IMR-90 (cell line): ENCODE data around the gene SPINK4. TPM values are rescaled to one million over a fixed set of nuclear protein-coding genes. Genes with fewer than 3 reads are reported as not detected.
A peak's percentile ranks its signal among the peaks of the same experiment; 100 is the strongest.

ENCODE experiments used
- ATAC-seq: fragments of 200-7000 bp; cut with Tn5 transposase; 2 replicates; pipeline ENCODE4 v1.9.1; 2020; ENCODE audit warnings: low read depth, mild to moderate bottlenecking, moderate library complexity
- BruUV-seq: library from RNA; stranded (reverse); fragments of 400-500 nt; replicated peaks from 2 replicates; lab custom pipeline; 2021; lab: Mats Ljungman, UMichigan
- CTCF ChIA-PET: fragments of 300-600 bp; formaldehyde crosslinking; extraction: SDS; loops from one replicate; lab custom pipeline; 2021; ENCODE audit warnings: antibody characterized with exemption; lab: Yijun Ruan, JAX
- POLR2A ChIA-PET: fragments of 300-600 bp; sonication (Branson Sonifier 250); formaldehyde crosslinking; loops from one replicate; lab custom pipeline; 2022; ENCODE audit warnings: antibody characterized with exemption; ENCODE audit not compliant: unreplicated experiment; lab: Charles Lee
- DNase-seq: peaks from one replicate; pipeline ENCODE4 v3.0.0; 2013
- H2AFZ ChIP-seq: replicated peaks from 2 replicates; pipeline ENCODE3; 2013; ENCODE audit warnings: low read length, mild to moderate bottlenecking; ENCODE audit not compliant: poor library complexity
- H2AK5ac ChIP-seq: 2 replicates; pipeline ENCODE4 v1.6.1; 2013; ENCODE audit warnings: low read depth, low read length, inconsistent platforms
- H2AK9ac ChIP-seq: replicated peaks from 2 replicates; pipeline ENCODE3; 2013; ENCODE audit warnings: mild to moderate bottlenecking, low read depth, low read length, moderate library complexity; ENCODE audit not compliant: poor library complexity
- H2BK120ac ChIP-seq: 2 replicates; pipeline ENCODE4 v1.6.1; 2013; ENCODE audit warnings: low read depth, low read length, inconsistent platforms
- H2BK15ac ChIP-seq: 3 replicates; pipeline ENCODE4 v1.6.1; 2013; ENCODE audit warnings: low read depth, low read length, inconsistent platforms
- H2BK20ac ChIP-seq: 2 replicates; pipeline ENCODE4 v1.6.1; 2013; ENCODE audit warnings: low read depth, mild to moderate bottlenecking, inconsistent platforms, low read length, moderate library complexity
- H2BK5ac ChIP-seq: 2 replicates; pipeline ENCODE4 v1.6.1; 2013; ENCODE audit warnings: mild to moderate bottlenecking, low read depth, low read length, inconsistent platforms; ENCODE audit not compliant: poor library complexity, severe bottlenecking
- H3K14ac ChIP-seq: replicated peaks from 2 replicates; pipeline ENCODE4 v1.6.1; 2013; ENCODE audit warnings: low read depth, low read length, inconsistent platforms
- H3K18ac ChIP-seq: 2 replicates; pipeline ENCODE4 v1.6.1; 2013; ENCODE audit warnings: low read depth, low read length, control low read depth
- H3K23ac ChIP-seq: 2 replicates; pipeline ENCODE4 v1.6.1; 2013; ENCODE audit warnings: low read depth, low read length, inconsistent platforms
- H3K27ac ChIP-seq: 2 replicates; pipeline ENCODE4 v1.5.1; 2013; ENCODE audit warnings: mild to moderate bottlenecking, control low read depth, low read length; ENCODE audit not compliant: insufficient read depth
- H3K27me3 ChIP-seq: 2 replicates; pipeline ENCODE4 v1.6.1; 2013; ENCODE audit warnings: low read length; ENCODE audit not compliant: control insufficient read depth, insufficient read depth
- H3K36me3 ChIP-seq: 2 replicates; pipeline ENCODE4 v1.6.1; 2013; ENCODE audit warnings: low read length, mixed read lengths; ENCODE audit not compliant: control insufficient read depth, insufficient read depth
- H3K4ac ChIP-seq: 2 replicates; pipeline ENCODE4 v1.6.1; 2013; ENCODE audit warnings: low read depth, low read length, inconsistent platforms
- H3K4me1 ChIP-seq: 2 replicates; pipeline ENCODE4 v1.6.1; 2013; ENCODE audit warnings: low read length, mixed read lengths; ENCODE audit not compliant: control insufficient read depth, insufficient read depth
- H3K4me2 ChIP-seq: 2 replicates; pipeline ENCODE4 v1.6.1; 2013; ENCODE audit warnings: low read depth, mild to moderate bottlenecking, control low read depth, low read length, moderate library complexity
- H3K4me3 ChIP-seq: 2 replicates; pipeline ENCODE4 v1.5.1; 2013; ENCODE audit warnings: low read depth, mild to moderate bottlenecking, control low read depth, low read length, moderate library complexity; ENCODE audit not compliant: insufficient read depth
- H3K56ac ChIP-seq: 2 replicates; pipeline ENCODE4 v1.6.1; 2013; ENCODE audit warnings: low read length, inconsistent platforms; ENCODE audit not compliant: insufficient read depth; ENCODE audit errors: extremely low read depth
- H3K79me1 ChIP-seq, 2 experiments: 2 replicates each; pipeline ENCODE4 v1.6.1; 2013; ENCODE audit warnings: low read length in 2 of 2, inconsistent platforms in 1 of 2, low read depth in 1 of 2
- H3K9ac ChIP-seq: 2 replicates; pipeline ENCODE4 v1.6.1; 2013; ENCODE audit warnings: low read depth, low read length, control low read depth
- H3K9me1 ChIP-seq: 2 replicates; pipeline ENCODE4 v1.6.1; 2013; ENCODE audit warnings: low read length, inconsistent platforms; ENCODE audit not compliant: insufficient read depth
- H3K9me3 ChIP-seq: 2 replicates; pipeline ENCODE4 v1.6.1; 2013; ENCODE audit warnings: low read length; ENCODE audit not compliant: control insufficient read depth, insufficient read depth
- H4K20me1 ChIP-seq: 2 replicates; pipeline ENCODE4 v1.6.1; 2013; ENCODE audit warnings: low read length, inconsistent platforms; ENCODE audit not compliant: insufficient read depth
- H4K5ac ChIP-seq: 2 replicates; pipeline ENCODE4 v1.6.1; 2013; ENCODE audit warnings: mild to moderate bottlenecking, low read depth, low read length, control low read depth
- H4K8ac ChIP-seq, 2 experiments: 2 replicates each; pipeline ENCODE4 v1.6.1; 2013; ENCODE audit warnings: low read depth in 2 of 2, low read length in 2 of 2, control low read depth in 1 of 2, inconsistent platforms in 1 of 2
- H4K91ac ChIP-seq: 2 replicates; pipeline ENCODE4 v1.6.1; 2013; ENCODE audit warnings: low read depth, low read length, inconsistent platforms; ENCODE audit not compliant: insufficient read depth
- BHLHE40 ChIP-seq: fragments of 150-350 bp; IDR thresholded peaks from 2 replicates; pipeline ENCODE4 v1.6.1; 2016; ENCODE audit warnings: mild to moderate bottlenecking, low read depth, low read length
- CEBPB ChIP-seq: IDR thresholded peaks from 2 replicates; pipeline ENCODE4 v1.6.1; 2012; ENCODE audit warnings: low read depth, low read length, improper control_type of control experiment
- CTCF ChIP-seq: conservative IDR thresholded peaks from 2 replicates; pipeline ENCODE4 v1.5.1; 2012; ENCODE audit warnings: mild to moderate bottlenecking, low read depth, low read length, improper control_type of control experiment
- MAFK ChIP-seq: IDR thresholded peaks from 2 replicates; pipeline ENCODE4 v1.6.1; 2012; ENCODE audit warnings: low read depth, low read length, improper control_type of control experiment
- MAZ ChIP-seq: IDR thresholded peaks from 2 replicates; pipeline ENCODE4 v1.6.1; 2012; ENCODE audit warnings: low read depth, mild to moderate bottlenecking, low read length, improper control_type of control experiment, moderate library complexity, borderline replicate concordance
- NFE2L2 ChIP-seq: fragments of 150-350 bp; IDR thresholded peaks from 2 replicates; pipeline ENCODE4 v1.6.1; 2016; ENCODE audit warnings: low read depth, mild to moderate bottlenecking, low read length
- USF2 ChIP-seq: fragments of 150-350 bp; IDR thresholded peaks from 2 replicates; pipeline ENCODE4 v1.6.1; 2017; ENCODE audit warnings: mild to moderate bottlenecking, antibody characterized with exemption, low read length, low read depth
- WGBS, 2 experiments: methylation state at CpG; one replicate each; pipeline versions ENCODE4 v1.1.5 to v1.1.7; 2013; ENCODE audit warnings: missing lambda C conversion rate in 2 of 2; ENCODE audit not compliant: insufficient read length in 1 of 2; ENCODE audit errors: extremely low coverage in 2 of 2; 5-methylcytosine and 5-hydroxymethylcytosine counted together
- dilution Hi-C: fragments of 300-500 bp; cut with HindIII; formaldehyde crosslinking; loops from one replicate; pipeline ENCODE4 v1.14.3; 2018; ENCODE audit warnings: low sequenced_read_pairs; ENCODE audit not compliant: unreplicated experiment
- in situ Hi-C: fragments of 300-500 bp; cut with MboI; formaldehyde crosslinking; loops from 3 replicates; pipeline ENCODE4 v1.14.3; 2019; ENCODE audit warnings: low sequenced_read_pairs, inconsistent platforms, mixed read lengths
- intact Hi-C: fragments of 100-400 bp; cut with micrococcal nuclease; formaldehyde crosslinking; loops from 2 replicates; pipeline ENCODE4 v1.10.0; 2022
- polyA plus RNA-seq, 3 experiments: library from polyadenylated mRNA; depleted of rRNA; stranded (reverse); fragments of >200 nt; gene quantifications; 2 replicates each; pipeline ENCODE4 v1.2.3, GENCODE V29; 2012; ENCODE audit warnings: low replicate concordance in 1 of 3
- total RNA-seq: library from RNA; depleted of rRNA; stranded (reverse); fragments of >200 nt; gene quantifications from 2 replicates; pipeline ENCODE4 v1.2.3, GENCODE V29; 2012

Gene SPINK4
- total and polyA plus RNA-seq, 2 of the 4 experiments (the other 2 are of a cell fraction): not detected

- H3K4me3 ChIP-seq: no peak overlapping the region
- intact Hi-C loops (loop anchor here (10.0 kb wide), 1 partner anchor 60 kb away; no protein-coding TSS in a partner anchor), dilution Hi-C loops (loop anchor here (25.0 kb wide), 1 partner anchor 167 kb away; the partner anchor contains the start of gene NOL6), in situ Hi-C loops (loop anchor here (5.0 kb wide), 1 partner anchor 172 kb away; no protein-coding TSS in a partner anchor)
- H3K4ac ChIP-seq: no peak overlapping the region
- no peak overlapping the region for H2BK15ac ChIP-seq
- H2AK5ac ChIP-seq: peak overlapping the region; percentile 13; the same call in 1 of the 2 replicates
- WGBS, 2 experiments: 100% methylated on average over 3 of the region's 12 CpGs; no CpG with 5 or more reads in 1 of the 2 experiments
- H3K4me1 ChIP-seq: peaks cover 5% of the 10 kb centered on the region; the same call in 1 of the 2 replicates
- no peak overlapping the region for H3K27ac ChIP-seq
- ChIA-PET POLR2A (no interaction called here), CTCF (interaction anchor here (0.6 kb wide), 1 partner anchor 8 kb away, joined by 5 read pairs; no protein-coding TSS in a partner anchor)
- H3K18ac ChIP-seq: no peak overlapping the region
- H3K9ac ChIP-seq: no peak overlapping the region
- BruUV-seq: TSS peak; percentile 39
- H2BK20ac ChIP-seq: no peak overlapping the region
- H3K56ac ChIP-seq: no peak overlapping the region
- 0 out of 2 replicates have a peak, but pooled peaks cover 4% of the 10 kb centered on the region for H4K20me1 ChIP-seq
- peaks cover 10% of the 10 kb centered on the region for H3K9me1 ChIP-seq
- H4K5ac ChIP-seq: no peak overlapping the region
- H3K9me3 ChIP-seq: no peaks in the 10 kb centered on the region
- H2BK5ac ChIP-seq: no peak overlapping the region
- peaks cover 37% of the 10 kb centered on the region for H3K36me3 ChIP-seq
- no peaks in the 10 kb centered on the region for H3K27me3 ChIP-seq
- DNase-seq: no peak
- no peak overlapping the region for H4K91ac ChIP-seq
- H3K14ac ChIP-seq: no peak overlapping the region
- H2AFZ ChIP-seq: no peak overlapping the region
- H2AK9ac ChIP-seq: peak overlapping the region; percentile 35
- peaks cover 50 to 89% of the 10 kb centered on the region in 2 experiments for H3K79me1 ChIP-seq
- TF ChIP-seq NFE2L2 (no peak), CEBPB (no peak), MAZ (no peak), MAFK (no peak), BHLHE40 (no peak), CTCF (no peak), USF2 (no peak)
- no peak overlapping the region for H3K4me2 ChIP-seq
- H2BK120ac ChIP-seq: no peak overlapping the region
- no peak overlapping the region for H4K8ac ChIP-seq
- no peak overlapping the region for H3K23ac ChIP-seq
- ATAC-seq: no peak
Measured at GRCh38 chr9:33294670-33295432, 54.9 kb downstream of the SPINK4 start.
